Left lung (tissue), 10 donors: ENCODE results near the gene RNF187. TPM values are rescaled to one million over a fixed set of nuclear protein-coding genes. Genes with fewer than 3 reads are reported as not detected.
"Not testable (repeated sequence)": the region's sequence is repeated elsewhere in the genome, so short reads cannot be mapped to it uniquely, and the experiment has no call there.

ENCODE experiments used
- ATAC-seq: fragments of 200-7000 bp; cut with Tn5 transposase; one replicate; pipeline ENCODE4 v1.9.1; 2020; ENCODE audit warnings: moderate library complexity
- DNase-seq, 4 donors: peaks; one replicate each; pipeline ENCODE4 v3.0.0-alpha.2; 2013 to 2020
- H3K27ac ChIP-seq, 2 donors: fragments of 200-600 bp; sonication (generic) in 1 of 2; one replicate each; pipeline versions ENCODE4 v1.5.0 to v1.8.0; 2020 to 2021
- H3K27me3 ChIP-seq, 2 donors: fragments of 200-600 bp; sonication (generic) in 1 of 2; one replicate each; pipeline versions ENCODE4 v1.5.0 to v1.8.0; 2020 to 2021
- H3K36me3 ChIP-seq, 2 donors: fragments of 200-600 bp; sonication (generic) in 1 of 2; one replicate each; pipeline versions ENCODE4 v1.5.0 to v1.8.0; 2020 to 2021
- H3K4me1 ChIP-seq, 2 donors: fragments of 200-600 bp; one replicate each; pipeline ENCODE4 v1.8.0; 2021
- H3K4me3 ChIP-seq, 2 donors: fragments of 200-600 bp; sonication (generic) in 1 of 2; one replicate each; pipeline versions ENCODE4 v1.5.0 to v1.8.0; 2020 to 2021; ENCODE audit warnings: mild to moderate bottlenecking in 1 of 2
- H3K9me3 ChIP-seq, 2 donors: fragments of 200-600 bp; sonication (generic) in 1 of 2; one replicate each; pipeline versions ENCODE4 v1.5.0 to v1.8.0; 2020 to 2021
- CTCF ChIP-seq, 2 donors: fragments of 200-600 bp; sonication (generic) in 1 of 2; IDR thresholded peaks; one replicate each; pipeline versions ENCODE4 v1.5.0 to v1.8.0; 2021; ENCODE audit warnings: antibody characterized with exemption in 2 of 2
- intact Hi-C, 2 donors: fragments of 100-400 bp; cut with DNase I; formaldehyde crosslinking; loops; one replicate each; pipeline versions ENCODE4 v1.11.2 to v1.14.2; 2022
- polyA plus RNA-seq, 6 donors: library from polyadenylated mRNA; unstranded; fragments of 120-200 nt; gene quantifications; one replicate each; pipeline ENCODE4 v1.2.1, GENCODE V29; 2013; ENCODE audit not compliant: insufficient read length in 6 of 6
- total RNA-seq, 2 donors: library from RNA; stranded (reverse); fragmentation: NEBNext Ultra II Directional; extraction: Animal tissue kit (Norgen Biotek cat#: 25700); gene quantifications; one replicate each; pipeline ENCODE4 v1.2.1, GENCODE V29; 2021
- donor health status: DM: no; HTN: yes; CAD: no.
- donor health status: DM: no; HTN: no; CAD: no.

The RNF187 gene
- total and polyA plus RNA-seq, 8 donors: 60.2 to 103 (median 78.4) TPM

- Histone ChIP-seq H3K4me3 (no peak overlapping the region), H3K4me1 (peaks cover 0 to 12% of the 10 kb centered on the region in 2 donors), H3K9me3 (no peaks in the 10 kb centered on the region), H3K36me3 (peaks cover 0 to 6% of the 10 kb centered on the region in 2 donors), H3K27ac (no peak overlapping the region), H3K27me3 (no peaks in the 10 kb centered on the region)
- intact Hi-C loops: no loop called here
- DNase-seq (no peak), ATAC-seq (no peak)
- TF ChIP-seq CTCF (IDR thresholded peaks at IDR 0.05): no peak
Measured at GRCh38 chr1:228502522-228502921, 15.3 kb downstream of the RNF187 start.

- H3K4me3 ChIP-seq, H3K4me1 ChIP-seq, H3K9me3 ChIP-seq, ATAC-seq, intact Hi-C loops, H3K27ac ChIP-seq, DNase-seq, H3K36me3 ChIP-seq, H3K27me3 ChIP-seq: not testable (repeated sequence)
Measured at GRCh38 chr1:228505944-228506343, 18.8 kb downstream of the RNF187 start.

- ATAC-seq (no peak), DNase-seq (no peak)
- peaks cover 0 to under 1% of the 10 kb centered on the region in 2 donors for H3K27me3 ChIP-seq
- no peak overlapping the region for H3K4me3 ChIP-seq
- no peak overlapping the region for H3K27ac ChIP-seq
- intact Hi-C loops: no loop called here
- TF ChIP-seq CTCF (IDR thresholded peaks at IDR 0.05): no peak
- no peaks in the 10 kb centered on the region for H3K4me1 ChIP-seq
- no peaks in the 10 kb centered on the region for H3K9me3 ChIP-seq
- H3K36me3 ChIP-seq: no peaks in the 10 kb centered on the region
Measured at GRCh38 chr1:228507961-228508652, 20.9 kb downstream of the RNF187 start.

- Histone ChIP-seq H3K36me3 (no peaks in the 10 kb centered on the region), H3K27me3 (peaks cover 0 to 7% of the 10 kb centered on the region in 2 donors), H3K4me3 (no peak overlapping the region), H3K4me1 (no peaks in the 10 kb centered on the region), H3K9me3 (no peaks in the 10 kb centered on the region), H3K27ac (no peak overlapping the region)
- TF ChIP-seq CTCF (IDR thresholded peaks at IDR 0.05): no peak
- DNase-seq (no peak), ATAC-seq (no peak)
- intact Hi-C loops: no loop called here
Measured at GRCh38 chr1:228508840-228509415, 21.7 kb downstream of the RNF187 start.

GRCh38 chr1:228510101-228510802, 23.1 kb downstream of the RNF187 start:
- DNase-seq: no peak
- no peak for ATAC-seq

More at GRCh38 chr1:228510101-228510802, 23.1 kb downstream of the RNF187 start:
- TF ChIP-seq CTCF (IDR thresholded peaks at IDR 0.05): no peak
- Histone ChIP-seq H3K4me1 (no peaks in the 10 kb centered on the region), H3K27me3 (peaks cover 0 to 7% of the 10 kb centered on the region in 2 donors), H3K4me3 (no peak overlapping the region), H3K9me3 (no peaks in the 10 kb centered on the region), H3K27ac (no peak overlapping the region), H3K36me3 (no peaks in the 10 kb centered on the region)
- intact Hi-C loops: no loop called here
